Myocyte (in vitro differentiated cells): Measurements from ENCODE around the gene SUGT1. TPM values are rescaled to one million over a fixed set of nuclear protein-coding genes. Genes with fewer than 3 reads are reported as not detected.
A peak's percentile ranks its signal among the peaks of the same experiment; 100 is the strongest.

Source experiments
- DNase-seq: peaks from one replicate; pipeline ENCODE4 v3.0.0-alpha.2; 2012; ENCODE audit warnings: low read depth
- total RNA-seq: library from RNA; depleted of rRNA; stranded (reverse); fragments of >200 nt; gene quantifications from 2 replicates; pipeline ENCODE4 v1.2.3, GENCODE V29; 2014

The SUGT1 gene
- total RNA-seq, 1 donor from 2014 or later: 38.1 TPM

GRCh38 chr13:52737451-52737850 is 84.8 kb downstream of the SUGT1 start:
- no peak for DNase-seq

- DNase-seq: no peak
Observed at GRCh38 chr13:52737965-52738364, 85.3 kb downstream of the SUGT1 start.

- DNase-seq: peak; percentile 8
Observed at GRCh38 chr13:52738719-52739467, 86.3 kb downstream of the SUGT1 start.

- DNase-seq: no peak
Observed at GRCh38 chr13:52739468-52740071, 86.9 kb downstream of the SUGT1 start, which contains the start of gene CNMD. TSS of gene CNMD (minus strand) at chr13:52739820. CDS start at chr13:52739701, 119 bp downstream.

GRCh38 chr13:52743569-52743968 is 90.9 kb downstream of the SUGT1 start:
- DNase-seq: no peak

- DNase-seq: no peak
Observed at GRCh38 chr13:52743988-52744387, 91.4 kb downstream of the SUGT1 start.

- peak; percentile 20 for DNase-seq
Observed at GRCh38 chr13:52744842-52745375, 92.3 kb downstream of the SUGT1 start.

- DNase-seq: peak; percentile 84
Observed at GRCh38 chr13:52746141-52746540, 93.5 kb downstream of the SUGT1 start.

- DNase-seq: no peak
Observed at GRCh38 chr13:52749419-52749818, 96.8 kb downstream of the SUGT1 start.

Other genes with a start within 250 kb of the SUGT1 start
- 27.1 and 29.0 TPM in 2 replicates for gene THSD1, start 246.7 kb upstream of the SUGT1 start, total RNA-seq
- gene VPS36, start 202.2 kb upstream of the SUGT1 start, total RNA-seq: 95.1 and 110 TPM in 2 replicates
- 48.5 and 68.5 TPM in 2 replicates for gene CKAP2, start 197.4 kb upstream of the SUGT1 start, total RNA-seq
- gene HNRNPA1L2, start 10.4 kb upstream of the SUGT1 start, total RNA-seq: 2.4 and 3.6 TPM in 2 replicates
- gene CNMD, start 87.0 kb downstream of the SUGT1 start, total RNA-seq: not detected in 2 replicates
- not detected in 2 replicates for gene PCDH8, start 195.8 kb downstream of the SUGT1 start, total RNA-seq